Pulmonary artery endothelial cell (primary cell): ENCODE results near the gene EGFR. TPM values are rescaled to one million over a fixed set of nuclear protein-coding genes. Genes with fewer than 3 reads are reported as not detected.

Experiments used
- DNase-seq: peaks from one replicate; pipeline ENCODE4 v3.0.0-alpha.2; 2011; ENCODE audit warnings: low read depth, low spot score
- total RNA-seq: library from RNA; depleted of rRNA; stranded (reverse); fragments of >200 nt; gene quantifications from 2 replicates; pipeline ENCODE4 v1.2.3, GENCODE V29; 2014

EGFR gene
- total RNA-seq, 1 donor from 2014 or later, result 2.5 TPM

DNA sequence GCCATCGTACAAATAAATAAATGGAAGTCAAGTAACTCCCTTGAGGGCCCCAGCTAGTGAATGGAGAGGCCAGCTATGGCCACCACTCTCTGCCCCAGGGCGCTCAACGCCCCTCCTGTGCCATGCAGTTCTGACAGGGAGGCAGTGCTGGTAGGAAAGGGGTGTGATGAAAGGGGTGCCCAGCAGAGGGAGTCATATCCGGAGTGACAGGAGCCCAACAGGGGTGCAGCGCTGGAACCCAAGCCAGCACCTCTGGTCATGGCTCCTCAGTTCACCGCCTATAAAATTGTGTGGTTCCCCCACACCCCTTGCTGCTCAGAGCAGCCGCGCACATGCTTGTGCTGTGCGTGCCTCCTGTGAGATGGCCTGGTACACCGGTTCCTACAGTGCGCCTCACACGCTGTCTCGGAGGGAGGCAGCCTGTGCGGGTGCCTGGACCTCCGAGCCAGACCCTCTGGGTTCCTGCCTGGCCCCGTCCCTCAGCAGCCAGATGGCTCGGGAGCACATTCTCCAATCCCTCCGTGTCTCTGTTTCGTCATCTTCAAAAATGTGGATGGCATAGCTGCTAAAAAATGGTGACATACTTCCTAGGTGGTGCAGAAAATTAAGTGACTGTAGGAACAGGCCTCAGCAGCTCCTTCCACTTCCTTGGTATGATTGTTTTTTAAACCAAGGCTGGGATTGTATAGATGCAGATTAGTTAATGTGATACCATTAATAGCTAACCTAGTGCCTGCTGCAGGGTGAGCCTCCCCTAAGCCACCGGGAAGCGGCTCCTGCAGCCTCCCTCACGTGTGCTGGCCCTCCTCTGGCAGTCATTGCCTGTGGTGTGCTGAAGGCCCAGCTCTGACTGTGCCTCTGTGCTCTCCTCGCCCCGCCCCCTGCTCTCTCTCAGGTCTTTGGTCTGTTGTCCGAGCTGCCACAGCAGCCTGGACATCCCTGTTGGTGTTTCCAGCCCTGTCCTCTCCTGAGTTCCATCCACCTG is 125.8 kb downstream of the EGFR start:
- DNase-seq, result no peak

DNA sequence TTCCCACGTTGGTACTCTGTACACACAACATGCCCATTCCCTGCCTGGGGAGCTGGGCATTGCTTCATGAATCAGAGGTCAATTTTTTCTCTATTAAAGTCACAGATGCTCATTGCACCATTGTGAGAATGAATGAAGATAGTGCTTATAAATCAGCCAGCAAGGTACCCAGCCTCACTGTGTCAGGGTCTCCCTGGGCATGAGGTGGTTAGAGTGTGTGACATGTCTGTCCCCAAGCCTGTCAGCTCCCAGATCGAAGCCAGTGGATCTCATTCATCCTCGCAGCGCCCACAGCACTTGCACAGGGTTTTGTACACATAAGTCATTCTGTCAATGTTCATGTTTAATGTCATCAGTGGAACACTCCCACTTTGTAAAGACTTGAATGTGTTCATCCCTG is 126.8 kb downstream of the EGFR start:
- DNase-seq, result no peak

DNA sequence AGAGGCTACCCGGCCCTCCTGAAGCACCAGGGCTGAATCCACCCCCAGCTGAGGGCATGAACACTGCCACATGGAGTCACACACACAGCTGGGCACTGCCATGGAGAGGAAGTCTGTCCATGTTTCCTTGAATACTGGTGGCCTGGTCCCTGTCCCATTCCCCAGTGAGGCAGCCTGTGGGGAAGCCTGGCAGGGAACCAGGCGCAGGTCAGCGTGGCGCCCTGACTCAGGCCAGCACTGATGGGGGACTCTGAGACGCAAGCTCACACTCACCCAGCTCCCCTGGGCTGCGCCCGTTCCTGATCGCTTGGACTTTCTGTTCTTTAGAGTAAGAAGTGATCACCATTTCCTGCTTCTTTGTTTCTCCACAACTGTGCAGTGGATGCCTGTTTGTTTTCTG is 128.3 kb downstream of the EGFR start:
- no peak for DNase-seq

DNA sequence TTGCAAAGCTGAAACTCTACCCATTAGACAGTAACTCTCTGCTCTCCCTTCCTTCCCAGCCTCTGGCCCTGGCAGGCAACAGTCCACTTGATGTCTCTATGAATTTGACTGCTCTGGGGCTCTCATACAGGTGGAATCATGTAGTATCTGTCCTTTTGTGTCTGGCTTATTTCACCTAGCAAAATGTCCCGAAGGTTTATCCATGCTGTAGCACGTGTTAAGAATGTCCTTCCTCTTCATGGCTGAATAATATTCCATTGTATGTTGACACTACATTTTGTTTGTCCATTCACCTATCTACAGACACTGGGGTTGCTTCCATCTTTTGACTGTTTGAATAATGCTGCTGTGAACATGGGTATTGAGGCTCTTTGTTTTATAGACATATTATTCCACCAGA is 128.9 kb downstream of the EGFR start:
- no peak for DNase-seq

DNA sequence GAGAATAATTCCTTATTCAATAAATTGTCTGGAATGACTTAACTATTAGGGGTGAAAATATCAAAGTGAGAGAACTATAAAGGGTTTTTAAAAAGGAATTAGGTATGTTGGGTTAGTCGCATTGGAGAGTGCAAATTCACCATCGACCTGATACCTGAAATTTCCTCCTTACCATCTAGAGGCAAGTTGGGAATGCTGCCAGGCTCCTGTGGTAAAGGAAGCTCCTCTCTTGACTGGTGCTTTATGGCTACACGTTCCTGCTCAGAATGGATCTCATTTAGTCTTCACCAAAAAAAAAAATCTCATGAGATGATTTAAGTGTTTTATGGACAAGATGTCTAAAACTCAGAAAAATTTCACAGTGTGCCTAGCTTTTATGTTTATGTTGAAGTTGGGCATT is 129.8 kb downstream of the EGFR start:
- DNase-seq, result no peak

DNA sequence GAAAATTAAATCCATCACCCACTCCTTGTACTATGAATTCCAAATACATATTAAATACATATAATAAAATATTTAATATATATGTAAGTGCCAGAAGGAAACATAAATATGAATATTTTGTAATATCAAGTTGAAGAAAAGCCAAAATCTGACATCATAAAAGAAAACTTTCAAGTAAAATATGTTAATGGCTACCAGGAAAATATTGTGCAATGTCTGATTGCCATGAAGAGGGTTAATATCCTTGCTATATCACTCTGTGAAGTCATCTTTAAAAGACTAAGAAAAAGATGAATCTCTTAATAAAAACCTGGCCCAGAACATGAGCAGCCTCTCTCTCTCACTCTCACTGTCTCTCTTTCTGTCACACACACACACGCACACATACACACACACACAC is 130.2 kb downstream of the EGFR start:
- DNase-seq, result no peak

DNA sequence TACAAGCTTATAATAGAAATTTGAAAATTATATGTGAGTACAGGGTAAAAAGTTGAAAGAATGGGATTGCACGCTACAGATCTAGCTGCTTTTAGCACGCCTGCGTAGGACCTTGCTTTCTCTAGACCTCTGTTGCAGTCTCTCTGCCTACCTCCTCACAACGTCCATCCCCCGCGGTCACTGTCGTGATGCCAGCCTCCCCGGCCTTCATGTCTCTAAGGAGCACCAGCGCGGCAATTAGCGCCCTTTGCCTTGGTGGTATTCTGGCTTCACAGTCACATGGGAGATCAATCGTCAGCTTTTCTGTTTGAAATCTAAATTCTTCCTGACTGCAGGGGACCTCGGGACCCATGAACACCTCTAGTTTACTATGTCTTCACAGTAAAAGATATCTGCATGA is 131.3 kb downstream of the EGFR start:
- DNase-seq, result no peak

DNA sequence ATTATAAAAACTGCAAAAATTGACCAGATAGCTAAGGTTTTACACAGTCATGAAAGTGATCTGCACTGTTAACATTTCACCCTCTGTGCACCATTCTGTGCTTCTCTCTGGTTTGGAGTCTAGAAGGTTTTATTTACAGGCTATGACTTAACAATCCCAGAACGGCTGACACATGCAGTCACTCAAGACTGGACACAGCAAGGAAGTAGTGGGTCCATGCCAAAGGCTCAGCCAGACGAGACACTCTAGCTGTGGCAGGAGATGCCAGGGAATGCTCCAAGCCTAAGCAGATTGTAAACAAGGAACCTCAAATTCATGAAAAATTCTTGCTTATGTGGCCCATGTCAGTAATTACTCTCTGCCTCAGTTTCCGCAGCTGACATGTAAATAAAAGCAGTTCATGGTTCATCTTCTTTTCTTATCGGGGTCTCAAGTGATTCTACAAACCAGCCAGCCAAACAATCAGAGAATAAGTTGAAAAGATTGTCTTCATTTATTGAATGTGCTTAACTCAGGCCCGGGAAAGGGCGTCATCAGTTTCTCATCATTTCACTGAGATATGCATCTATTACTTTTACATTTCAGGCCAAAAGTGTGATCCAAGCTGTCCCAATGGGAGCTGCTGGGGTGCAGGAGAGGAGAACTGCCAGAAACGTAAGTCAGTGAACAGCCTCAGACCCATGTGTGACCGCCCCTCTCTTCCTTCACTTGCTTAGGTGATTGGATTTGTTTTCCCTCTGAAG is 132.1 kb downstream of the EGFR start:
- DNase-seq, result no peak

DNA sequence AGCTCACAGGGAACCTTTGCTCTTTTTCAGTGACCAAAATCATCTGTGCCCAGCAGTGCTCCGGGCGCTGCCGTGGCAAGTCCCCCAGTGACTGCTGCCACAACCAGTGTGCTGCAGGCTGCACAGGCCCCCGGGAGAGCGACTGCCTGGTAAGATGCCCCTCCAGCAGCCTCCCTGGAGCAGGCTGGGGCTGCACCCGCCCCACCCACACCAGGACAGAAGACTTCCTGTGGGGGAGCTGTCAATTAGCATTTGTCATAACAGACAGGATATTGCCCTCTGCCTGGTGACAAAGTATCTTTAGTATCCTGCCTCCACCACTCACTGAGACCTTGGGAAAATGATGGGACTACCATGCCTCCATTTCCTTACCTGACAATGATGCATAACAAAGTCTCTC is 133.7 kb downstream of the EGFR start:
- DNase-seq, result no peak

DNA sequence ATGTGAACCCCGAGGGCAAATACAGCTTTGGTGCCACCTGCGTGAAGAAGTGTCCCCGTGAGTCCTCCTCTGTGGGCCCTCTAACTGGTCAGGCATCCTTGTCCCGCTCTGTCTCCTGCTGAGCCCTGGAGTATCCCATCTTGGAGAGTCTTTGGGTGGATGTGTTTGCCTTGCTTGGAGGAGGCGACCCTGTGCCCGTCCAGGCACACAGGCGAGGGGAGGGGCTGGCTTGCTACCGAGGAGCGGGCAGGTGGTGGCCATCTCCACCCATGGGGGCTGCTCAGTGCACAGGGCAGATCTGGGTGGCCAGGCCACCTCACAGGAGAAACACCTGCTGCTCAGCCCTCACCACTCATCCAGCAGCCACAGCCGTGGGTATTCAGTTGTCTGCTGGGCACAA is 135.3 kb downstream of the EGFR start:
- DNase-seq, result no peak

DNA sequence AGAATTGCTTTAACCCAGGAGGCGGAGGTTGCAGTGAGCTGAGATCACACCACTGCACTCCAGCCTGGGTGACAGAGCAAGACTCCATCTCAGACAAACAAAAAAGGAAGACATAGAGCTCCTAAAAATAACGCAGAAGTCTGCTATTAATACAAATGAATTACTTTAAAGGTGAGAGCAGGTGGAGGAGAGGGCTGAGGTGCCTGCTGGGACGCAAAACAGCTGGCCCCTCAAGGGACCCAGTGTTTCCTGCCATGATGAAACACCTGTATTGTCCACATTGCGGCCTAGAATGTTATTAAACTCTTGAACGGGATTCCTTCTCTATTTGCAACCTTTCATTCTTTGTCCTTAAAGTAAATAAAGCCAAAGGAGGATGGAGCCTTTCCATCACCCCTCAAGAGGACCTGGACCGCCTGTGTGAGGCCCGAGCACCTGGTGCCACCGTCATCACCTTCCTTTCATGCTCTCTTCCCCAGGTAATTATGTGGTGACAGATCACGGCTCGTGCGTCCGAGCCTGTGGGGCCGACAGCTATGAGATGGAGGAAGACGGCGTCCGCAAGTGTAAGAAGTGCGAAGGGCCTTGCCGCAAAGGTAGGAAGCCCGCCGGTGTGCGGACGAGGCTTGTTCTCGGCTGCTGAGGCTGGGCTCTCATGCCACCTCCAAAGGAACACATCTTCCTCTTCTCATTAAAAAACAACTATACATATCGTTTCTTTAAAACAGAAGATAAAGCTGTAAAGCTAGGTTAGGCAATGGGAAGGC is 136.7 kb downstream of the EGFR start:
- DNase-seq, result no peak

DNA sequence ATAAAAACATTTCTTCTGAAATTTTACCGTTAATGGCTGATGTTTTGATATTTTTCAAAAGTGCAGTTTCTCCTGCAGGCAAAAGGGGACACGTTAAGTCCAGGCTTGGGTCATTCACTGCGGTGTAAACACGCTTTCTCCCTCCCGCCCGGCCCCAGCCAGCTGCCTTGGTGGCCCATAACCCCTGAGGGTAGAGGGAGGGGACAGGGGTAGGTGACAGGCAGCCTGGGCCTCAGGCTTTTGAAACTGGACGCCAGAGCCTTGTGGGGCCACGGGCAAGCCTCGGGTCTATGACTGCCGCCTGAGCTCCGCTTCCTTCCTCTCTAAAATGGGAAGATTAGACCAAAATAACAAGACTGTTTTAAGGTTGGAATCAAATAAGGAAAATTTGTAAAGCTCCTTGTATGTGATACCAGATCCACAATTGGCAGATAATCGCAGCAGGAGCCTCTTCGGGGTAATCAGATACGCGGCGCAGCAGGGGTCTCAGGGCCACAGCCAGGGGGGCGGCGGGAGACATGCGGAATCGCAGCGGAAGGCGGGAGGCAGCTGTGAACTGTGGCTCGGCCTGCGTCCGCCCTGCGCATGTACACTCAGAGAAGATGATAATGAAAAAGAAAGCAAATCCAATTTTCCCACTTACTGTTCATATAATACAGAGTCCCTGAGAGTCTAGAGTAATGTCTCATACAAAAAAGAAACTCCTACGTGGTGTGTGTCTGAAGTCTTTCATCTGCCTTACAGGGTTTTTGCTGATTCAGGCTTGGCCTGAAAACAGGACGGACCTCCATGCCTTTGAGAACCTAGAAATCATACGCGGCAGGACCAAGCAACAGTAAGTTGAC is 138.3 kb downstream of the EGFR start:
- DNase-seq, result no peak

DNA sequence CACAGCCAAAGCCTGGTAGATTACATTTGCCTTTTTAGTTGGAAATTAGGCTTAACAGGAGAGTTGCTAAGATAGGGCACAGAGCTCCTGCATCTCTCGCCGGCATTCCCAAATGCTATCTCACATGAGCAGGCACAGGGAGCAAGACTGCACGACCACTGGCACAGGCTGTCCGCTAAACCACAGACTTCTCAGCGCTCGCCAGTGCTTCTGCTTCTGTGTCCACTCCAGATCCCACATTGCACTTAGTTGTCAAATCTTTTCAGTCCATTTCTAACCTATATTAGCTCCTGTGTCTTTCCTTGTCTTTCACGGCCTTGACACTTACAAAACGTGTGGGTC is 138.9 kb downstream of the EGFR start:
- no peak for DNase-seq

DNA sequence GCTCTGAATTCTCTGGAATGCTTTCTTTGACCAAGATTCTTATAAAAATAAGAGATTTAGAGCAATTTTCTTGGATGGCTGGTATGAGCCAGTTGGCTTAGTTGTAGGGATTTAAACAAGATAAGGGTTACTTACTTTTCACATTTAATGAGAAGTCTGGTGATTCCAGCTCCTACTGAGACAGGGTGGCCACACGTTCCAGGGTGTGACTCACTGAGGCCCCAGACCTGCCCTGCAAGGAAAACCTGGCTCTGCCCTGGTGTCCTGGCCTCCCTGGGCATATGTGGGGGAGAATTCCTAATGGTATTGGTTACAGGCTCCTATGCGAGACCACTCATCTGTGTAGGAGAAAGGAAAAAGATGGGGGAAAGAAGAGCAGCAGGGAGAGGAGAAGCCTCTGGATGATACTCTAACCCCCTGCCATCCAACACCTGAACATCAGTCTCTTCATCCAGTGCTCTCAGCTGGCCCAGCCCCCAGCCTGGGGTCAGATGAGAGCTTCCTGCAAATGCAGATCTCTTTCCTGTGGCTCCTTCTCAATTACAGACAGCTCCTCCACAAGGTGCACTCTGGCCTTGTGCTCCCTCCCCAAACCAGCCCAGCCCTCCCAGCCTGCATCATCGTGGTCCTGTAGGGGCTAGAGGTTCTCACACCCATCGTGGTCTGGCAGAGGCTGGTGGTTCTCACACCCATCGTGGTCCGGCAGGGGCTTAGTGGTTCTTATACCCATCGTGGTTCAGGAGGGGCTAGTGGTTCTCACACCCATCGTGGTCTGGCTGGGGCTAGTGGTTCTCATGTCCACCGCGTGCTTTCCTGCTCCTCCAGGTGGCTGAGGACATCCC is 139.9 kb downstream of the EGFR start:
- DNase-seq, result no peak

DNA sequence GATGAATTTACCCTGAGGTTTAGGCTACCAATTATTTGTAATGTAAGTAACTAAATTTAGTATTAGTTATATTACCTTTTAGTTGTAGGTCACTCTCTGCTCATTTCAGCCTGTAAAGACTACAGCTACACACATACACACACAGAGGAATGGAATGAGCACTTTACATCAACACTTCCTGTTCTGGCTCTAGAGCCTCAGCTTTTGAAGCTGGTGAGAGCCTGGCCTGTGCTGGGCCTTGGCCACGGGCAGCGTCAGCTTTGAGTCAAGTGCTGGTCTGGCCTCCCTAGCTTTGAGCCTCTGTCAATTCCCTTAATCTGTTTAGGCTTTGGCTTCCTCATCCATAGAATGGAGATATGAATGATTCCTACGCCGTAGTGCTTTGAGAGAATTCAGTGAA is 141.7 kb downstream of the EGFR start:
- DNase-seq, result peak; percentile 8

DNA sequence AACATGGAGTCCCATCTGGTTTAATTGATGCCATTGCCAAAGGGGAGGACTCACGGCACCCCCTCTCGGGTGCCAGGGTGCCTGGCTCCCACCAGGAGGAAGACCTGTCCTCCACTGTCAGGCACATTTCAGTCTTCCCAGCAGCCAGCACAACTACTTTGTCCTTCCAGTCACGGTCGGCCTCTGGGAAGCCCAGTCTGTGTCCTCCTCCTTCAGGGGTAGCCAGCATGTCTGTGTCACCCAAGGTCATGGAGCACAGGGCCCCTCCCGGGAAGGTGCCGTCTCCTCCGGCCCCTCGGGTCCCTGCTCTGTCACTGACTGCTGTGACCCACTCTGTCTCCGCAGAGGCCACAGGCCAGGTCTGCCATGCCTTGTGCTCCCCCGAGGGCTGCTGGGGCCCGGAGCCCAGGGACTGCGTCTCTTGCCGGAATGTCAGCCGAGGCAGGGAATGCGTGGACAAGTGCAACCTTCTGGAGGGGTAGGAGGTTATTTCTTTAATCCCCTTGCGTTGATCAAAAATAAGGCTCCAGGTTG is 142.4 kb downstream of the EGFR start:
- no peak for DNase-seq

DNA sequence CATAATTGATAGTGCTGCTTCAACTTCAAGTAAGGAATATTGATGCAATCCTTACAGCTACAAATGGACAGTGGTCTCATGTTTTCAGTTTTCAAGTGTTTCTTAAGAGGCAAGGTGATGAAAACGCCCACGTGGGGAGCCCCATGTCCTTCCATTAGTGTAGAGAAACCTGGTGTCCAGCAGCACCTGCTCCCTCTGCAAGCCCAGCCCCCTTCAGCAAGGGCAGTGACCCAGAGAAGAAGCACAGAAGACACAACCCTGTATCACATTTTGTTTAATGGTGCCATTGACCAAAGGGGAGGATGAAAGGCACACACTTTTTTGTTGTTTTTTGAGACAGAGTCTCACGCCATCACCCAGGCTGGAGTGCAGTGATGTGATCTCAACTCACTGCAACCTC is 143.7 kb downstream of the EGFR start:
- DNase-seq, result no peak

DNA sequence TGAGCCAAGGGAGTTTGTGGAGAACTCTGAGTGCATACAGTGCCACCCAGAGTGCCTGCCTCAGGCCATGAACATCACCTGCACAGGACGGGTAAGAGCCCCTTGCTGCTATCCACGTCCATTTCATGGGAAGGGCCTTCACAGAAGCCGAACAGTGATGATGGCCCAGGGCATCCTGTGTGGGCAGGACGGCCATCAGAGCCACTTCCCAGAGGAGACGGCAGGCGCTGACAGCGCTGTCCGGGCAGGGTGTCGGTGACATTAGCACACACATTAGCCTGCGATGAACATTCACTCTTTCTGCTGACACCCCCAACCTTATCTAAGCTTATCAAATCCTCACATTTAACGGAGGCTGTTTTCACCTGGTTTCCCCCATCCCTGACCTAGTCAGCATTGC is 144.9 kb downstream of the EGFR start:
- DNase-seq, result no peak

DNA sequence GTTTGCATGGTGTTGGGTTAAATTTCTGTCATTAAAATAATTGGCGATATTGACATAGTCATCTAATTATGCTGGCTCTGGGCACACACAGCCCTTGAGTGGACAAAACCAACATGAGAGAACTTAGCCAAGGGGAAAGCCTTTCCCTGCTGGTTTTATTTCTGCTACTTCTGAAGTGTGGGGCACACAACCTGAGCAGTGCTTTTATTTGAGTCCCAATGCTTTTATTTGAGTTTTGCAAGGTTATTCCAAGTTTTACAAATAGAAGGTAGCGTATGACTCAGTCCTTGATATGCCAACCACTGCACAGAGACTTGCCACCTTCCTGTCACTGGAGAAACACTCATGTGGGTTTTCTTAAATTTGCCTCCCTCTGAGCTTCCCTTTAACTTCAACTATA is 145.7 kb downstream of the EGFR start:
- DNase-seq, result no peak
